Calu3 (cell line): ENCODE measurements around the gene DCUN1D2. TPM values are rescaled to one million over a fixed set of nuclear protein-coding genes. Genes with fewer than 3 reads are reported as not detected.

Source experiments
- BruUV-seq: library from RNA; stranded (reverse); fragments of 400-500 nt; replicated peaks from 2 replicates; lab custom pipeline; 2021; lab: Mats Ljungman, UMichigan
- CTCF ChIA-PET: fragments of 300-600 bp; sonication (Branson Sonifier 250); formaldehyde crosslinking; loops from one replicate; lab custom pipeline; 2022; ENCODE audit warnings: antibody characterized with exemption; lab: Charles Lee
- DNase-seq: peaks from one replicate; pipeline ENCODE4 v3.0.0; 2022
- H3K27ac Mint-ChIP-seq: one replicate; pipeline ENCODE4 v1.8.0; 2022; ENCODE audit warnings: mixed read lengths; ENCODE audit not compliant: unreplicated experiment
- H3K27me3 Mint-ChIP-seq: one replicate; pipeline ENCODE4 v1.8.0; 2022; ENCODE audit warnings: mixed read lengths; ENCODE audit not compliant: unreplicated experiment
- H3K36me3 Mint-ChIP-seq: one replicate; pipeline ENCODE4 v1.8.0; 2022; ENCODE audit warnings: mild to moderate bottlenecking, moderate library complexity, mixed read lengths; ENCODE audit not compliant: insufficient read depth, unreplicated experiment
- H3K4me1 Mint-ChIP-seq: one replicate; pipeline ENCODE4 v1.8.0; 2022; ENCODE audit warnings: mild to moderate bottlenecking, low read depth, mixed read lengths; ENCODE audit not compliant: unreplicated experiment
- H3K4me3 Mint-ChIP-seq: one replicate; pipeline ENCODE4 v1.8.0; 2022; ENCODE audit warnings: mild to moderate bottlenecking, low read depth, moderate library complexity, mixed read lengths; ENCODE audit not compliant: unreplicated experiment
- H3K9me3 Mint-ChIP-seq: one replicate; pipeline ENCODE4 v1.8.0; 2022; ENCODE audit warnings: low read depth, mixed read lengths; ENCODE audit not compliant: unreplicated experiment
- intact Hi-C: fragments of 100-400 bp; cut with micrococcal nuclease; formaldehyde crosslinking; loops from one replicate; pipeline ENCODE4 v1.10.0; 2022; ENCODE audit not compliant: unreplicated experiment
- total RNA-seq: library from RNA; stranded (reverse); gene quantifications from 2 replicates; pipeline ENCODE4 v1.2.3, GENCODE V29; 2022
- TF ChIP-seq, protein P1 (sequence below): fragments of 200-600 bp; IDR thresholded peaks from one replicate; pipeline ENCODE4 v1.8.0; 2022; ENCODE audit warnings: antibody characterized with exemption; ENCODE audit not compliant: unreplicated experiment

Gene DCUN1D2
- total RNA-seq, 1 experiment from 2014 or later = 9.3 TPM

DNA sequence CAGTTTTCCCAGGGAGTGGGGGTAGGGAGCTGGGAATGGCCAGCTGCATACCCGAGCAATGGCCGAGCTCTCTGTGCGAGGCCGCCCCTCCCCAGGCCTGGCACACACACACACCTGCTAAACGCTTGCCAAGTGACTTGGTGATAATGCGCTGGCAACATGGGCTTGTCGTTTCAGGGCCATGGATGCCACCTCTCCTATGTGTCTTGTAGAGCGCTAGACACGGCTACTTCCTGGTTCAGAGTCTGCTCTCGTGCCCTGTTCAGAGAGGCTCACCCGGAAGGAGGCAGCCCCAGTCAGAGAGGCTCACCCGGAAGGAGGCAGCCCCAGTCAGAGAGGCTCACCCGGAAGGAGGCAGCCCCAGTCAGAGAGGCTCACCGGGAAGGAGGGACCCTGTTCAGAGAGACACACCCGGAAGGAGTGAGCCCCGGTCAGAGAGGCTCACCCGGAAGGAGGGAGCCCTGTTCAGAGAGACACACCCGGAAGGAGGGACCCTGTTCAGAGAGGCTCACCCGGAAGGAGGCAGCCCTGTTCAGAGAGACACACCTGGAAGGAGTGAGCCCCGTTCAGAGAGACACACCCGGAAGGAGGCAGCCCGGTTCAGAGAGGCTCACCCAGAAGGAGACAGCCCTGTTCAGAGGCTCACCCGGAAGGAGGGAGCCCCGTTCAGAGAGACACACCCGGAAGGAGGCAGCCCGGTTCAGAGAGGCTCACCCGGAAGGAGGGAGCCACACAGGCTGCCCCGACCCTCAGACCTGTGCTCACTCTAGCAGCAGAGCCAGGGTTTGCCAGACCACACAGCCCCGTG, 41.4 kb downstream of the DCUN1D2 start:
- TF ChIP-seq, protein P1, sequence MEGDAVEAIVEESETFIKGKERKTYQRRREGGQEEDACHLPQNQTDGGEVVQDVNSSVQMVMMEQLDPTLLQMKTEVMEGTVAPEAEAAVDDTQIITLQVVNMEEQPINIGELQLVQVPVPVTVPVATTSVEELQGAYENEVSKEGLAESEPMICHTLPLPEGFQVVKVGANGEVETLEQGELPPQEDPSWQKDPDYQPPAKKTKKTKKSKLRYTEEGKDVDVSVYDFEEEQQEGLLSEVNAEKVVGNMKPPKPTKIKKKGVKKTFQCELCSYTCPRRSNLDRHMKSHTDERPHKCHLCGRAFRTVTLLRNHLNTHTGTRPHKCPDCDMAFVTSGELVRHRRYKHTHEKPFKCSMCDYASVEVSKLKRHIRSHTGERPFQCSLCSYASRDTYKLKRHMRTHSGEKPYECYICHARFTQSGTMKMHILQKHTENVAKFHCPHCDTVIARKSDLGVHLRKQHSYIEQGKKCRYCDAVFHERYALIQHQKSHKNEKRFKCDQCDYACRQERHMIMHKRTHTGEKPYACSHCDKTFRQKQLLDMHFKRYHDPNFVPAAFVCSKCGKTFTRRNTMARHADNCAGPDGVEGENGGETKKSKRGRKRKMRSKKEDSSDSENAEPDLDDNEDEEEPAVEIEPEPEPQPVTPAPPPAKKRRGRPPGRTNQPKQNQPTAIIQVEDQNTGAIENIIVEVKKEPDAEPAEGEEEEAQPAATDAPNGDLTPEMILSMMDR = no peak
- H3K27ac Mint-ChIP-seq = peak overlapping the region; percentile 50
- intact Hi-C loops = no loop called here
- CTCF ChIA-PET = no interaction called here
- H3K4me1 Mint-ChIP-seq = peaks cover 6% of the 10 kb centered on the region
- H3K4me3 Mint-ChIP-seq = peak overlapping the region; percentile 64
- DNase-seq = peak; percentile 69
- H3K27me3 Mint-ChIP-seq = no peaks in the 10 kb centered on the region
- H3K36me3 Mint-ChIP-seq = peaks cover 10% of the 10 kb centered on the region
- BruUV-seq = no TSS peak
- no peaks in the 10 kb centered on the region for H3K9me3 Mint-ChIP-seq

DNA sequence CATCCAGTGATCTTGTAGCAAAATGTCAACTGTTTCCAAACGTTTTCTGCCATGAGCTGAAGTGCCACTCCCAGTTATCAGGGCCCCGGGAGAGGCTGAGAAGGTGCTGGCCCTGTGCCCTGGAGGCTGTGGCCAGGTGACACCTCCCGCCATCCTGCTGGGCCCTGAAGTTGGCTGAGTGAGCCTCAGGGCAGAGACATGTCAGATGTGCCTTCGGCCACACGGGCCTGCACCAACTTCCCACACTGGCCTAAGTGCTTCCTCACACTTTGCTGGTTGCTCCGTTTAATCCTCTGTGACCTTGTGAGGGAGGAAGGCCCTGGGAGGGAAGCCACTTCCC, 42.0 kb downstream of the DCUN1D2 start:
- DNase-seq = peak; percentile 3
- CTCF ChIA-PET = no interaction called here
- Mint-ChIP-seq H3K27me3 (no peaks in the 10 kb centered on the region), H3K36me3 (peaks cover 10% of the 10 kb centered on the region), H3K9me3 (no peaks in the 10 kb centered on the region), H3K4me3 (peak overlapping the region; percentile 64), H3K4me1 (peaks cover 6% of the 10 kb centered on the region), H3K27ac (peak overlapping the region; percentile 50)
- intact Hi-C loops = no loop called here
- TF ChIP-seq, protein P1 = no peak
- BruUV-seq = TSS peak; percentile 87

DNA sequence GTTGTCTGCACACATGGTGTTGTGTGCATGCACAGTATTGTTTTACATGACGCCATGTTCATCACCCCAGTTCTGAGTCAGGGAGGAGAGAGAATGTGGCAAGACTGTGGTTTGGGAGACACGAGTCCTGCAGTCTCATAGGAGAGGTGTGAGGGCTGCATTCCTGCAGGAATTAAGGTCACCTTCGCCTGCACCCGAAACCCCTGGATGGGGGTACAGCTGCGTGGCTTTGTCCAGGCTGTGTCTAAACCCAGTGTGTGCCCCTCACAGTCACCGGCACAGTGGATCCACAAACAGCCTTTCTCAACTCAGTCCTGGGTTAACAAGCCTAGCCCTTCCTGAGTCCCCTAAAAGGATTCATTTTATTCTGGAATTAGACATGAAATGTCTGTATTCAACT, 42.9 kb downstream of the DCUN1D2 start:
- no TSS peak for BruUV-seq
- CTCF ChIA-PET = interaction anchor here (0.7 kb wide), 1 partner anchor 94 kb away, joined by 4 read pairs; no protein-coding TSS in a partner anchor
- H3K27ac Mint-ChIP-seq = no peak overlapping the region
- DNase-seq = no peak
- peaks cover 6% of the 10 kb centered on the region for H3K4me1 Mint-ChIP-seq
- no peaks in the 10 kb centered on the region for H3K27me3 Mint-ChIP-seq
- H3K4me3 Mint-ChIP-seq = no peak overlapping the region
- H3K9me3 Mint-ChIP-seq = no peaks in the 10 kb centered on the region
- intact Hi-C loops = no loop called here
- TF ChIP-seq, protein P1 = no peak
- H3K36me3 Mint-ChIP-seq = peaks cover 10% of the 10 kb centered on the region

DNA sequence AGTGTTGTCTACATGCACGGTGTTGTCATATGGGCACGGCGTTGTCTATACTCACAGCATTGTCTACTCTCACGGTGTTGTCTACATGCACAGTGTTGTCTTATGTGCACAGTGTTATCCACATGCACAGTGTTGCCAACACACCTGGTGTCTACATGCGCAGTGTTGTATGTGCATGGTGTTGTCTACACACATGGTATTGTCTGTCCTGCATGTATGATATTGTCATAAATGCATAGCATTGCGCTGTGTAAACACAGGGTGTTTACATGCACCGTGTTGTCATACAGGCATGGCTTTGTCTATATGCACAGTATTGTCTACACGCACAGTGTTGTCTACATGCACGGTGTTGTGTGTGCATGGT, 44.0 kb downstream of the DCUN1D2 start:
- no TSS peak for BruUV-seq
- no peak for DNase-seq
- CTCF ChIA-PET = no interaction called here
- peaks cover 10% of the 10 kb centered on the region for H3K36me3 Mint-ChIP-seq
- no peaks in the 10 kb centered on the region for H3K9me3 Mint-ChIP-seq
- H3K4me1 Mint-ChIP-seq = peaks cover 6% of the 10 kb centered on the region
- H3K4me3 Mint-ChIP-seq = no peak overlapping the region
- H3K27me3 Mint-ChIP-seq = no peaks in the 10 kb centered on the region
- intact Hi-C loops = no loop called here
- TF ChIP-seq, protein P1 = no peak
- H3K27ac Mint-ChIP-seq = no peak overlapping the region
